CD4-positive, alpha-beta T cell treated with Interleukin-10 for 1 hour (primary cell): ENCODE measurements around the gene JPH3.
"Not testable (repeated sequence)": the region's sequence is repeated elsewhere in the genome, so short reads cannot be mapped to it uniquely, and the experiment has no call there.

ENCODE experiments used
- DNase-seq: peaks from one replicate; pipeline ENCODE4 v3.0.0-alpha.2; 2020

JPH3 gene

DNA sequence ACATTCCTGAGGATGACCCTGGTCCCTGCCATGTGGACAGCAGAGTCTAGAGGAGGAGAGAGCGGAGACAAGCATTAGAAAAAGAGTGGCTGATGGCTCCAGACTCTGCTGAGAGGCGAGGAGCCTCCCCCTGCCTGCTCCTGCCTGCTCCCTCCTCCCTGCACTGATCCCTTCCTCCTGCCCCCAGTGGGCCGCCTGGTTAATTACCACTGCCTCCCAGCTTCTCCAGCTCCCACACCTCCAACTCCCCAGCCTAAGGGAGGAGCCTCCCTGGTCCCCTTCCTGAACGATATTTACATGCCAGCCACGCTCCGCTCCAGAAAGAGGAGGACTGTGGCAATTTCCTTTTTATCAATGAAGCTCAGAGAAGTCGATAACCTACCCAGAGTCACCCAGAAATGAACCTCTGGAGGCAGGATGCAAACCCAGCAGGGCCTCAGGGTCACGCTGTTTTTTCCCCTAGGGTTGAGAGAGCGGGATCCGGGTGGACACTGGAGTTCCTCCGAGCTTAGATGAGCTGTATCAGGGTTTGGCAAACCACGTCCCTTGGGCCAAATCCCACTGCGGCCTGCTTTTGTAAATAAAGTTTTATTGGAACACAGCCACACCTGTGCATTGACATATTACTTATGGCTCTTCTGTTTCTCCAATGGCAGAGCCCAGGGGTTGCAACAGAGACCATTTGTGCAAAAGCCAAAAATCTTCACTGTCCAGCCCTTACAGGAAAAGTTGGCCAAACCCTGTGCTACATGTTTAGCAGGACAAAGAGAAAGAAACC, 27.1 kb upstream of the JPH3 start:
- DNase-seq: no peak

DNA sequence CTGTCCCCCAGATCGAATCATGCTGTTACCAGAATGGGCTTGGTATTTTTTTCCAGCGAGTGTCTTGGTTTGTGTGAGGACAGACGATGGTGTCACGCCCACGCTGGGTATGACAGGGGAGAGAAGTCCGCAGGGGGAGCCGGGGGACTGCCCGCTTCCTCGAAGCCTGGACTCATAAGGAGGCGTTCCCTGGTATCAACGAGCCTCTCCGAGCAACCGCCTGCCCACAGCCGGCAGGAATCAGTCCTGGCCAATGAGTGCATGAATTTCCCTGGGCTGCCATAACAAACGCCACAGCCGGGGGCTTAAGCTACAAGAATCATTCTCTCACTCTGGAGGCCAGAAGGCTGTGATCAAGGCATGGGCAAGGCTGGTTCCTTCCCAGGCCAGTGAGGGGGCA, 26.1 kb upstream of the JPH3 start:
- no peak for DNase-seq

DNA sequence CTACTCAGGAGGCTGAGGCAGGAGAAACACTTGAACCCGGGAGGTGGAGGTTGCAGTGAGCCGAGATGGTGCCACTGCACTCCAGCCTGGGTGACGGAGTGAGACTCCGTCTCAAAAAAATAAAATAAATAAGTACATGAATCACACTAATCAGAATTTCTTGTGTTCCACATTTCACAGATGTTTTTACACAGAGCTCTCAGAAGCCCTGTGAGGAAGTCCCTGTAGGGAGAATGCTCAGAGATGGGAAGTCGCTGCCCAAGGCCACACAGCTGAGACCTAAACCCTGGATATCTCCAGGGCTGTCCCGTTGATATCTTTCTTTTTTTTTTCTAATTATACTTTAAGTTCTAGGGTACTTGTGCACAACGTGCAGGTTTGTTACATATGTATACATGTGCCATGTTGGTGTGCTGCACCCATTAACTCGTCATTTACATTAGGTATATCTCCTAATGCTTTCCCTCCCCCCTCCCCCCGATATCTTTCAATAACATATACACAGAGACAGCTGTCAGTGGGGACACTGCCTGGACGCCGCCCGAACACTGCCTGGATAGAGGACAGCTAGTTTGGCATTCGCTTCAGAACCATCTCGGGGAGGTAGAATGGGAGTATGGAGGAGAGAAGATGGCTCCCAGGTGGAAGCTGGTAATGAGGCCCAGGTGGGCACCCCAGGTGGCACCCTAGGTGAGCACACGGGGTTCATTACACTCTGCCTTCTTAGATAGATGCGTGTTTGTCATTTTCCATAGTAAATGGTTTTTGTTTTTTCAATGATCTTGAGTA, 24.0 kb upstream of the JPH3 start:
- DNase-seq: not testable (repeated sequence)

DNA sequence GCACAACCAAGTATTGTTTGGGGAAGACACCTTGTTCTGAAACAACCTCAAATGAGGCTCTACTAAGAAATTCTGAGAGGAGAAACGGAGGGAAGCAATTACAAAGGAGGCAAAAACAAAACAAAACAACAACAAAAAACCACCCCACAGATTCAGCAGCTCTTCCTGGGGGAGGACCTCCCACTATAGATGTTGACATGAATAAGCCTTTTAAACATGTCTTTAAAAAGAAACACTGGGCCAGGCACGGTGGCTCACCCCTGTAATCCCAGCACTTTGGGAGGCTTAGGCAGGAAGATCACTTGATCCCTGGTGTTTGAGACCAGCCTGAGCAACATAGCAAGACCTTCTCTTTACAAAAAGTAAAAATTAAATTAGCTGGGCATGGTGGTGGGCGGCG, 22.6 kb upstream of the JPH3 start:
- DNase-seq: no peak

DNA sequence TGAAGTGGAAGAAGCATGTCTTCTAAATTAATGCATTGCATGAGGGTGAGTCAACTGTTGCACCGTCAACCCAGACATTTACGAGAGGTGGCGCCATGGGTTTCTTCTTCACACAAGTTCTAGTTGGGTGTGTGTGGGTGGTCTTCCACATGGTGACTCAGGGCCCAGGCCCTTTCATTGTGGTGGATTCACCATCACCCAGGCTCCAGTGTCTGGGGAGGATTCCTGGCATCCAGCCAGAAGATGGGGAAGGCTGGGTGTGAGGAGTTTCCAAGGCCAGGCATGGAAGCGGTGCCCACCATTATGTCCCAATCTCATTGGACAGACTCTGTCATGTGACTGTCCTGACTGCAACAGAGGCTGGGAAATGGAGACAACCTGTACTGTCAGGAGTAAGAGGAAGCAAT, 21.4 kb upstream of the JPH3 start:
- no peak for DNase-seq

DNA sequence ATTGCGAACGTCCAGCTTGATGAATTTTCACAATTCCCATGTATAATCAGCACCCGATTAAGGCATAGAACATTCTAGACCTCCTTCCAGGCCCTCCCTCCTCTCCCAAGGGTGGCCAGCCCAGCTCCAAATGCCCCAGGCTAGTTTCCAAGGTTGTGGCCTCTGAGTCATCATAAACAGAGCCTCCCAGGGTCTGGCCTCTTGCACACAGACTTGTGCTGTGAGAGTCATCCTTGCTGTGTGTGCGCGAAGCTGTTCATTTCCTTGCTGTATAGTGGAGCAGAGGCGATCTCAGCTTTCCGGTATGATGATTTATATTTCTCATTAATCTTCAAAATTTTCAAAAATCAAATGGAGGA, 20.5 kb upstream of the JPH3 start:
- no peak for DNase-seq

DNA sequence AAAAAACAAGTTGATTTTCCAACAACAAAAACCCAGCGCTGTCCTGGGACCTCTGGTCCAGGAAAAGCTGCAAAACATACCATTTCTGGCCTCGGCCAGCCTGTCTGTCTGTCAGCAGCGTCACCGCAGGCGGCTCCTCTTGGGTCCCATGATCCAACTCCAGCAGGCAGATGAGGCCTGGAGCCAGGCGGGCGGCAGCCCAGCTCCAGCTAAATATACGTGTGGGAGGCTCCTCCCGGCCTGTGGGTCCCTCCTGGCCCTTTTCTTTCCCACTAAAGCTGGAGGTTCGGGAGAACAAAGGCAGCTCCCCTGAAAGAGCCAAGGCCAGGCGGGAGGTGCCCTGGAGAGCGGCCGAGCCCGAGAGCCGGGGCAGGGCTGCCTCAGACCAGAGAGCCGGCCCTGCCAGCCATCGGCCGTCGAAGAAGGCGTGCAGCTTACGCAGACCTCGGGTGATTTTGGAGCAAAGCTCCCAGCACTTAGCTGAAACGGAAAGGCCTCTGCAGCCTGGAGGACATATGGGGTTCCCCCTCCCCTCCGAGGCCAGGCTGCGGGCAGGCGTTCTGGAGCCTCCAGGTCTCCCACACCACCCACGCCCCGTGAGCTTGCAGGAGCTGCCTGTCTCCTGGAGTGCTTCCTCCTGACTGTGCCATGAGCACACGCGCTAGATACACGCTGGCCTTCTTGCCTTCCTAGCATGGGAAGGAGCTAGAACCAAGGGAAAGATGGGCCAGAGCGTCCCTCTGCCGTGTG, 19.9 kb upstream of the JPH3 start:
- DNase-seq: no peak

DNA sequence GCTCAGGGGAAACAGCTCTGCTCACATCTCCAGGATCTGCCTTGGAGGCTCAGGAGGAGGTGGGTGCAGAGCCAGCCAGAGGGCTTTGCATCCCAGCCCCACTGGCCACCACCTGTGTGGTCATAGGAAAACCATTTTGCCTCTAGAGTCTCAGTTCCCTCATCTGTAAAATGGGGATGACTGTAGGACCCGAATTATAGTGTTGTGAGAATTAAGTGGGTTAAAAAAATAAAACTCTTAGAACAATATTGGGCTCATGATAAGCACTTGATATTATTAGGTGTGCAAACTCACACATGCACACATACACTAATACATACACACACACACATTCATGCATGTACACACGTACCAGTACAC, 19.4 kb upstream of the JPH3 start:
- no peak for DNase-seq

DNA sequence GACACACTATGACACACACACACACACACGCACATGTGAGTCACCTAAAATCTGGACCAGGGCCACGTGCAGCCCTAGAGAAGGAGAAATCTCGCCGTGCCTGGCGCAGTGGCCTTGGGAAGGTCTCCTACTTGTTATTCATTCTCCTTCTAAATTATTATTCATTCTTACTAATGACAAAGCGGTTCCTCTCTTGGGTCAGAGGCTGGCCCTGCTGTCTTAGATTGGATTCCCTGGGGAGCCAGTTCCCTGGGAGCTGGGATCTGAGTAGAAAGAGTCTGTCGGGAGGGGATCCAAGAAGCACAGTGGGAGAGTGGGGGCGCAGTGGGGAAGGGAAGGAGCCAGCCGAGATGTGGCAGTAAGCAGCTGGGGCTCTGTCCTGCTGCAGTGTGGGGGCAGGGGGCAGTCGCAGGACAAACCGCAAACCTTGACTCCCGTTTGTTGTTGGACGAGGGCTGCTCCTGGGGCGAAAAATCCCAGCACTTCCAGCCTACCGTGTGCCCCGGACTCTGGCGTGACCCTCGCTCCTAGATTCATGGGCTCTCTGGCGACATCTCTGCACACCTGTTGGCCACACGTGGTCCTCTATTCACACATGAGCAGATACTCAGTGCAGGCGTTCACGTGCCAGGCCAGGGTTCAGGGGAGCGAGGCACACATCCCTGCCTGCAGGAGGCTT, 18.7 kb upstream of the JPH3 start:
- no peak for DNase-seq

DNA sequence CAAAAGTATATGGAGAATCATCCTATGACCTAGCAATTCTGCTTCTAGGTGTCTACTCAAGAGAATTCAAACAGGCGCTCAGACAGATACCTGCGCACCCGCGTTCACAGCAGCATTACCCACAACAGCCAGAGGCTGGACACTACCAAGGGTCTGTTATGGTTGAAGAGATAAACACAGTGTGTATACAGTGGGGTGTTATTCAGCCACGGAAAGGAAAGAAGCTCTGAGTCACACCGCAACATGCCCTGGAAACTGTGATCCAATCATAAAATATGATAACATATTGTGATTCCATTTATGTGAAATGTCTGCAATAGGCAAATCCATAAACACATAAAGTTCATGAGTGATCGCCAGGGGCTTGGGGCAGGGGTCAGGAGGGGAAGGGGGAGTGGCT, 18.0 kb upstream of the JPH3 start:
- DNase-seq: no peak

DNA sequence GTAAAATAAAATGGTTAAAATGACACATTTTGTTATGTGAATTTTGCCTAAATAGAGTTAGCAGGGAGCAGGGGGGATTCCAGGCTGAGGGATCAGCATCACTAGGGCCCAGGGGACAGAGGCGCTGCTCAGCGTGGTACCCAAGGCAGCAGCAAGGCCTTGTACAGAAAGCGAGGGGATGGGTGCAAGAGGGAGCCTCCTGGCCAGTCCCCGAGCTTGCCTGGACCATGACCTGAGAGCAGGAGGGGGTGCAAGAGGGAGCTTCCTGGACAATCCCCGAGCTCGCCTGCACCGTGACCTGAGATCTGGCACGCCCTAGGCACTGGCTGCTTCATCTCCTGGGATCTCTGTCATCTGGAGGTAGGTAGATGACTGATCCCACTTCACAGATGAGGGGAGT, 17.3 kb upstream of the JPH3 start:
- no peak for DNase-seq

DNA sequence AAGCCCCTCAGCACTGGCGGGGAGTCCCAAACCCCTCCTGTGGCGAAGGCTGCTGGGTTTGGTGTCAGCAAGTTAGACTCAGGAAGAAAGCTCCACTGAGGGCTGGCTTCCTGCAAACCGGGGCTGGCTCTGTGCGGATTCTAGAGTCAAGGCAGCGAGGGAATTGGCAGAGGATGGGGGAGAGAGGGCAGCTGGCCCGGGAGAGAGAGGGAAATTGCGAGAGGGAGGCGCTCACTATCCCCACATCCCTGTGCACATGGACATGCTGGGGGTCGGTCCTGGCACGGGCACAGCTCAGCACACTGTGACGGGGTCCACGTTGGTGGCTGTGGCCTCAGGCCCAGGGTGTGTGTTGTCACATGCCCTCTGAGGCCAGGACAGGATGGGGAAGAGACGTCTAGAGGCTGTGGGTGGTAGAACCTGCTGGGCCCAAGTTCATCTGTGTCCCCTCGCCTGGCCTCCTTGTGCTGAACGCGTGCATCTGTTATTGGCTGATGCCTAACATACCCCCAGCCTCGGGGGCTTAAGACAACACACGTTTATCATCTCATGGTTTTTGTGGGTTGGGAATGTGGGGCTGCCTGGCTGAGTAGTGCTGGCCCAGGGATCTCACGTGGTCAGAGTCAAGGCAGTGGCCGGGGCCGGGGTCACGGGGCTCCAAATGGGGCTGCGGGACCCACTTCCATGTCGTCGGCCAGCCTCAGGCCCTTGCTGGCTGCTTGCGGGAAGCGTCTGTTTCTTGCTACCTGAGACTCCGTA, 16.7 kb upstream of the JPH3 start:
- no peak for DNase-seq

DNA sequence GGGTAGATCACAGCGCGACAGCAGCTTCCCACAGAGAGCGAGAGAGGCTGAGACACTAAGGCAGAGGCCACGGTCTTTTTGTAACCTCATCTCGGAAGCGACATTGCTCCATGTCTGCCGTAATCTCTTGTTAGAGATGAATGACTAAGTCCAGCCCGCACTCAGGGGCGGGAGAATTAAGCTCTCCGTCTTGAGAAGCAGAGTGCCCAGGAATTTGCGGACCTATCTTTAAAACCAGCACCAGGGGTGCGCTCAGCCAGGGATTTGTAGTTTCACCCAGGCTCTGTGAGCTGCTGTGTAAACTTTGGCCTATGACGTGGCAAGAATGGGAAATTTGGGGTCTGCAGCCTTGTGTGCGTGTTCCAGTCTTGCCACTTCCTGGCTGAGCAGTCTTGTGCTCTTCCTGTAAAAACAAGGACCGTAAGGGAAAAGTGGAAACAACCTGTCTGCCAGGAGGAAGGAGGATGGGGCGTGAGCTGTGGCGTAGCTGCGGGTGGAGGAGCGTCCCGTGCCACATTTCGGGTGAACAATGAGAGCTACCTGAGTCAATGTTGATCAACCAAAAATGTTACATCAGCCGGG, 16.0 kb upstream of the JPH3 start:
- no peak for DNase-seq

DNA sequence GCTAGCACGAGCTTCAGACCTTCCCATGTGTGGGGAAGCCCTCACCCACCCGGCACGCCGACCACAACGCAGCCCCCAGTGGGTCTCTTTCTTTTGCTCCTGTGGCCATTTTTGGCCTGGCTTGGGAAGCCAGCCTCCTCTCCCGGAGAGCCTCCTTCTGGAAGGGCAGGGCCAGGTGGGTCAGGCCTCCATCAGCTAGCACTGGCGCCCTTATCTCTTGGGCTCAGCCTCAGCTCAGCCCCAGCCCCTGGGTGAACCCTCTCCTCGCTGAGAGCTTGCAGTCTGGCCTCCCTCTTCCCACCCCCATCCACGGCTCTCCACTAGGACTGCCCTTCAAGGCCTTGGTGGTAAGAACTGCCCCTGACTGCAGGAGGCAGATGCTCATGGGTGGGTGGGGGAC, 14.7 kb upstream of the JPH3 start:
- no peak for DNase-seq

DNA sequence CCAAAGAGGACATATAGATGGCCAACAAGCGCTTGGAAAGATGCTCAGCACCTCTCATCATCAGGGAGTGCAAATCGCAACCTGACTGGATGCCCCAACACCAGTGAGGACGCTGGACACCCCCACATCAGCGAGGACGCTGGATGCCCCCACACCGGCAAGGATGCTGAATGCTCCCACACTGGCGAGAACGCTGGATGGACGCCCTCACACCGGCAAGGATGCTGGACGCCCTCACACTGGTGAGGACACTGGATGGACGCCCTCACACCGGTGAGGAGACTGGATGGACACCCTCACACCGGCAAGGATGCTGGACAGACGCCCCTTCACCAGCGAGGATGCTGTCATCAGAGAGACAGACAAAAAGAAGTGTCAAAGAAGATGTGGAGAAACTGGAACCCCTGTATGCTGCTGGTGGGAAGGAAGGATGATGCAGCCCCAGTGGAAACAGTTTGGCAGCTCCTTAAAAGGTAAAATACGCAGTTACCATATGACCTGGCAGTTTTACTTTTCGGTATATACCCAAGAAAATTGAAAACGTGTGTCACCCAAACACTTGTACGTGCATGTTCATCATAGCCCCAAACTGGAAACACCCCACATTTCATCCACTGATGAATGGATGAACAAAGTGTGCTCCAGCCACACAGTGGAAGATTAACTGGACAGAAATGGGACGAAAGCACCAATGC, 10.1 kb upstream of the JPH3 start:
- no peak for DNase-seq

DNA sequence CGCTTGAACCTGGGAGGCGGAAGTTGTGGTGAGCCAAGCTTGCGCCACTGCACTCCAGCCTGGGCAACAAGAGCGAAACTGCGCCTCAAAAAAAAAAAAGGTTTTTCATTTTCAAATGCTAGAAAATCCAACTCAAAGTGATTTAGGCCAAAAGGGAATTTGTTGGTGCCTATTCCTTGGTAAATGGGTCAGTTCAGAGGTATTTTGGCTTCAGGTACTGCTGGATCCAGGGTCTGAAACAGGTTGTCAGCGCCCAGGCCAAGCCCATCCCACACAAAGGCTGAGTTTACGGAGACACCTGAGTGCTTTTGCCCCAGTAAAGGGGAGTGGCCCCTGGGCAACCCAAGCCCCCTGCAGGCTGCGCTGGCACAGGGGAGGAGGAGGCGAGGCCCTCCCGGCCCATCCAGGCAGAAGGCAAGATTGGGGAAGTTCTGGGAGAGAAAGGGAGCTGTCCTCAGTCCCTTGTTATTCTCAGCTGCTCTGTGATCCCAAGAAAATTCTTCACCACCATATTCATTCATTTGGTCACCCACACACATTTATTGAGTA, 8.5 kb upstream of the JPH3 start:
- no peak for DNase-seq

DNA sequence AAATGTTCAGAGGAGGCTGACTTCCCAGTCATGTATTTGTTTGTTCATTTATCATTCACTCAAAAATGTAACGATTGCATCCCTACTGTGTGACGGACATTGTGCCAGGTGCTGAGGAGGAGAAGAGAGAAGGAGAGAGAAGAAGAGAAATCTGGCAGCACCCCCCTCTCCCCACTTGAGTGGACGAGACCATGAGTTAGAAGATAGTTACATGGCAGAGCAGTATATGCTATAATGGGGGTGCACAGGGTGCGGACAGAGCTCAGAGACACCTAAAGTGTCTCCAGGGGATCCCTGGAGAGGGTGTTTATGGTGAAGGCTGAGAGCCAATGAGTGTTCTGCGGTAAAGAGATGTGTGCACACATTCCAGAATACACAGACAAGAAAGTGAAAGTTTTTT, 6.6 kb upstream of the JPH3 start:
- no peak for DNase-seq

DNA sequence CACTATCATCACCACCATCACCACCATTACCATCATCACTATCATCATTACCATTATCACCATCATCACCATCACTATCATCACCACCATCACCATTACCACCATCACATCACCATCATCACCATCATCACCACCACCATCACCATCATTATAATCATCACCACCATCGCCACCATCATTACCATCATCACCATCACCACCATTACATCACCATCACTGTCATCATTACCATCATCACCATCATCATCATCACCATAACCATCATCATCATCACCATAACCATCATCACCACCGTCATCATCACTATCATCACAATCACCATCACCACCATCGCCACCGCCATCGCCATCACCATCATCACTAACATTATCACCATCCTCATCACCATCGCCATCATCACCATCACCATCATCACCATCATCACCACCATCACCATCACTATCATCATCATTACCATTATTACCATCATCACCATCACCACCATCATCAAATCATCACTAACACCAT, 4.9 kb upstream of the JPH3 start:
- no peak for DNase-seq

DNA sequence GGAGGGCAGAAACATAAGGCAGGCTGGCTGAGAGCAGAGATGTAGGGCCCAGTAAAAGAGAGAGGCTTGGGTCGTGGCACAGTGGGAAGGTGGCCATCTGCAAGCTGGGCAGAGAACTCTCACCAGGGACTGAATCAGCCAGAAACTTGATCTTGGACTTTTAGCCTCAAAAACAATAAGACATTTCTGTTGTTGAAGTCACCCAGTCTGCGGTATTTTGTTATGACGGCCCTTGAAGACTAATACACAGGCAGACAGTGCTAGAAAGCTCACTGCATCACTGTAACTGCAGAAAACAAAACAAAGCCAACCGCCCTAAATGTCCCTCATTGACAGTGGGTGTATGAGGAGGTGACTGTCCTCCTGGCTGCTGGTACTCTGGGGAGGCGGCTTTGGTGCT, 3.9 kb upstream of the JPH3 start:
- DNase-seq: no peak

DNA sequence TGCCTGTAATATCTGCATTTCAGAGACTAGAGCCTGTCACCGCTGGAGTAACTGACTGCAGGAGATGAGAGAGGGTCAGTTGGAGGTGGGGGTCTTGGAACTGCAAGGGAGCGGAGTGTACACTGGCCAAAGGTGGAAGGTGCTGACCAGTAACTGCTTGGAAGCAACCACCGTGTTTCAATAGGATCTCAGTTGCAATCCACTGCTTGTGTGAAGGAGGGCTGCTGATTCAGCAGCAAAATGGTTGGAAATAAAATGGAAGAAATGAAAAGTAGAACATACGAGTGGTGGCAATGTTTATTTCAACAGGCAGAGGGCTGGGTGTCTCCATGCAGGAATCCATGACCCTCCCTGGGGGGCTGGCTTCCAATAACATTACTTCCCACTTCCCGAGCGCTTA, 2.1 kb upstream of the JPH3 start:
- DNase-seq: no peak

DNA sequence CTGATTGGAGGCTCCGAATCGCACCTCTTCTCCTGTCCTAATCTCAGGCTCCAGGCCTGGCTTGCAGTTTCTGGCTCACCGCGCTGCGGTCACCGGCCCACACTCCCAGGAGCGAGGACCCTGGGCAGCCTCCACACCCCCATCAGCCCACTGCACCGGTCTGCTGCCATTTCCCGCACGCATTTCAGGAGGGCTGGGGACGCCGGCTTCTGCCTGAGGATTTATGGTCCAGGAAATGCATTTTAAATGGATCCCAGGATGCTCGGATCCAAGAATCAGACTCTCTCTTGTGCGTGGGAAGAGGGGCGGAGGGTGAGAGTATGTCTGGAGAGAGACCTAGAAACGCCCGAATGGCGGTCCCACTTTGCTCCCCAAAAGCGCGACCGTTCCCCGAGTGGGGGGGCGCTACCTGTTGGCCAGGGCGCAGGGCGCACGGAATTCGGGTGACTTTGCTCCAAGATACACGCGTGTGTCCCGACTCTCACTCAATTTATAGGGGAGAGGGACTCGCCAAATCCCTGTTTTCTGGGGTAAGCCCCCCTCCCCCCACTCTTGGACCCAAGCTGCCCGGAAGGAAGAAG, 817 bp upstream of the JPH3 start:
- DNase-seq: no peak
